GM15510 (cell line): ENCODE results near the gene RAD51B.

Source experiments
- POLR2A ChIP-seq: IDR thresholded peaks from 3 replicates; pipeline ENCODE4 v1.6.1; 2011; ENCODE audit warnings: borderline replicate concordance; ENCODE audit not compliant: insufficient read length; ENCODE audit errors: extremely low read depth

Gene RAD51B

GRCh38 chr14:68336165-68336564, 516.6 kb downstream of the RAD51B start:
- no peak for TF ChIP-seq POLR2A

DNA sequence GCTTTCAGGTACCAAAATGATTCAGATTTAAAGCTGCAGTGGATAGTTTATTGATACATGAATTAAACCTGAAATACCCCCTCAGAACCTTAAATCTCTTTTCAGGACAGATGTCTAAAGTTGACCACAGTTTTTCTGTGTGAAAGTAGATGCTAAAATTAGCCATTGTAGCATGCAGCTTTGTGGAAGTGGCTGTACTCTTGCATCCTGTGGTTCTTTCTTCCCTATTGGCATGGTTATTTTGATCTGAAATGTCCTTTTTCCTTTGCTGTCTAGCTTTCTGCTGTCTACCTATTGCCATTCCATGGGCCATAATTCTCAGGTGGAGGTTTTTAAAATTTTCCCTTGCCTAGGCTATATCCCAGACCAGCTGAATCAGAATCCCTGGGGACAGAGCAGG, 517.7 kb downstream of the RAD51B start:
- no peak for TF ChIP-seq POLR2A

- no peak for TF ChIP-seq POLR2A
Observed at GRCh38 chr14:68340262-68340661, 520.7 kb downstream of the RAD51B start.

- TF ChIP-seq POLR2A = no peak
Observed at GRCh38 chr14:68341411-68342212, 522.0 kb downstream of the RAD51B start.

GRCh38 chr14:68342216-68342763, 522.7 kb downstream of the RAD51B start:
- no peak for TF ChIP-seq POLR2A

- no peak for TF ChIP-seq POLR2A
Observed at GRCh38 chr14:68343534-68344118, 524.0 kb downstream of the RAD51B start.

- TF ChIP-seq POLR2A = no peak
Observed at GRCh38 chr14:68345738-68346137, 526.2 kb downstream of the RAD51B start.

DNA sequence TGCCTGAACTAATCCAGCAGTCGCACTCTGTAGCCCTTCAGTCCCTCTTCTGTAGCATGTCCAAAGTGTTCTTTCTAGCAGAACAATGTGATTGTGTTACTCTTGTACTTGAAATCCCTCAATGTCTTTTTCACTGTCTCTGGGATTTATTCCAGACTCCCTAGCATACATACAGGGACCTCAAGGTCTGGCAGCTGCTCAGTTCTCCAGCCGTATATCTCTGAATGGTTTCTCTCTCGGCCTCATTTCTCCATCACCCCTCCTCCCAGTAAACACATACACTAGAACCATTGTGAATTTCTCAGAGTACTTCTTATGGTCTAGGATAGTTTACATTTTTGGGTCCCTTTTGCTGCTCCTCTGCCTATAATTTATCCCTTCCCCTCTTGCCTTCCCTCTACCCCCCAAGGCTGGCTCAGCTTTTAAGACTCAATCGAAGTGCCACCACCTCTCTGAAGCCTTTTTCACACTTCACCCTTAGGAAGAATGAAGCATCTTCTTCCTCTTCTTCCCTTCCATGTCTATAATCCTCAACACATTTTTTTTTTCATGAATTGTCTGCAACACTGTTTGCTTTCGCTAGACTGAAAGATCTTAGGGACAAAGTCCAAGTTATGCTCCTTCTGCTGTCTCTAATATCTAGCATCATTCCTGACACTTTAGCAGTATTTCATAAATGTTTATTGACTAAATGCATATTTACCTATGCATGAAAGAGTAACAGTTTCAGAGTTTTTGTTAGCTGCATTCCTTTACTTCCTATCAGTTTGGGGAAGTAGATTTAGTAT, 527.2 kb downstream of the RAD51B start:
- TF ChIP-seq POLR2A = no peak

DNA sequence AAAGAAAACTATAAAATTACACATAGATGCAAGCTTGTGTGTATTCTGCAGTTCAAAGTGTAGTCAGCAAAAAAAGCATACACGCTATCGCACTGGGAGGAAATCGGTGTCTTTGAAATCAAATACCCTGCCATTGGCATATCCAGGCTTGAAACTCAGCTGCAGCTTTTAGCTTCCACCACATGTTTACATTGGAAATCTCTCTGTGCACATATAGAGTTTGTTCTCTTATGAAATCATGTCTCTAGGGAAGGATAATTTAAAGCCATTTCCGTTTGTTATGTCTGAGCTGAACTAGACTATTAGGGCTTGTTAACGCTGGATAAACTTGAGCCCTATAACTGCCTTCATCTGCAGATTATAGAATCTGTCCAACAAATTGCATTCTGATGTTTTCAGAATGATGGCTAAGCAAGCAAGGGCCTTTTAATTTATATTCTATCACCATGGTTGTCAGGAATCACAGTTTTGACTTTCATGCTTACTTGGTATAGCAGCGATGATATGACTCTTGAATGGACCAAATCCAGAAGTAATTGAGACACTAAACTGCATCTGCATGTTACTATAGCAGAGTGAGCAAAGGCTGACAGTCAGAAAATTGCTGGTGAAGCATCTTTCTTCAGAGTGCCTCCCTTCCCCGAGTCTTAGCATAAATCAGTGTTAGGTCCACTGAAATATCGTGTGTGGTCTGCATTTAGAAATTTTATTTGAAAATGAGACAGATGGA, 530.5 kb downstream of the RAD51B start:
- TF ChIP-seq POLR2A = no peak

DNA sequence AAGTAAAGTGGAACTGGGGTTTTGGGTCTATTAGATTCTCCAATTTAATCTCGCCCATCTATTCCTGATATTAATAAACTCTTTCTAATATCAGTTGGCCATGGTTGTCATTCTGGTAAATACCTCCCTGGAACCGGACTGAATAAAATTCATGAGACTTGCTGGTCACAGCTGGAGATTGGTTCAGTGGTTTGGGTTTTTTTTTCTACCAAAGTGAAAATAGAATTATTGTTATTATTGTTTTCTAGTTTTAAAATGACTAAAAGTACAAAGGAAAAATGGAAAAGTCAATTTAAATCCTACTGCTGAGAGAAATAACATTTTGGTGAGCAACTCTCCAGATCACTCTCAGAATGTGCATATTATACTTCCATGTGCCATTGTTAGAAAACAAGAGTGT, 535.8 kb downstream of the RAD51B start:
- TF ChIP-seq POLR2A = no peak

DNA sequence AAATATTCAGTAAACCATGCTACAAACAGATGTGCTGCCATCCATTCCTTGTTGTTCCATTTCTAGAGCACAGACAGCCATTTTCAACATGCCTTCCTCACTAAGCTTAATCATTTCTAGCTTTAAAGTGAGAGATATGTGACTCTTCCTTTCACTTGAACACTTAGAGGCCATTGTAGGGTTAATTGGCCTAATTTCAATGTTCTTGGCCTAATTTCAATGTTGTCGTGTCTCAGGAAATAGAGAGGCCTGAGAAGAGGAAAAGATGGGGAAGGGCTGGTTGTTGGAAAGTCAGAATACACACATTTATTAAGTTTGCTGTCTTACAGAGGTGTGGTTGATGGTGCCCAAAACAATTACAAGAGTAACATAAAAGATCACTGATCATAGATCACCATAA, 538.2 kb downstream of the RAD51B start:
- TF ChIP-seq POLR2A = no peak

DNA sequence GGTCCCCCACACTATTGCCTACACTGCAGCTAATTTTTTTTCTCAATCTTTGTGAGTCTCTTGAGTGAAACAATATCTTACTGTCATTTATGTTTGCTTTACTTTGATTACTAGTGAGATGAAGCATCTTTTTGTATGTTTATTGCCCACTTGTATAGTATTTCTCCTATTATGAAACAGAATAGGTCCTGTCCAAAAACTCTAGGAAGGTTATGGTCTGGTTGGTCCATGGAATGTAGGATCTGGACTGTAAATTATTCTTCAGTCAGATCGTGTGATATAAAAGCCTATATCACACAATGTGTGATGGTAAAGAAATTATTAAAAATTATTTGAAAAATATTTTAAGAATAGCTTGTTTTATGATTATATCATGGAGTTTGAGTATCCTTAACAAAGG, 538.9 kb downstream of the RAD51B start:
- TF ChIP-seq POLR2A = no peak

GRCh38 chr14:68359022-68359836, 539.6 kb downstream of the RAD51B start:
- TF ChIP-seq POLR2A = no peak
